SK-N-SH (cell line): ENCODE data around the gene NEMF. TPM values are rescaled to one million over a fixed set of nuclear protein-coding genes. Genes with fewer than 3 reads are reported as not detected.
A peak's percentile ranks its signal among the peaks of the same experiment; 100 is the strongest.

Source experiments
- CTCF ChIA-PET: fragments of 300-600, 350-600 bp; formaldehyde crosslinking; extraction: SDS; loops from one replicate; lab custom pipeline; 2021; lab: Yijun Ruan, JAX
- POLR2A ChIA-PET: fragments of 350-600 bp; sonication (Branson Sonifier 250); formaldehyde crosslinking; extraction: SDS; loops from one replicate; lab custom pipeline; 2020; ENCODE audit warnings: antibody characterized with exemption, inconsistent platforms; lab: Yijun Ruan, JAX
- DNase-seq: peaks from one replicate; pipeline ENCODE4 v3.0.0; 2012
- H2AFZ ChIP-seq: fragments of 200-600 bp; sonication (generic); 2 replicates; pipeline ENCODE4 v1.8.1; 2016; ENCODE audit warnings: antibody characterized with exemption, mild to moderate bottlenecking, low read depth
- H3F3A ChIP-seq: fragments of 200-600 bp; sonication (generic); replicated peaks from 2 replicates; pipeline ENCODE3; 2016; ENCODE audit warnings: antibody characterized with exemption, mild to moderate bottlenecking; ENCODE audit not compliant: insufficient read depth
- H3K27ac ChIP-seq, 2 experiments: fragments of 200-500 bp in 1 of 2; fragments of 200-600 bp in 1 of 2; sonication (Bioruptor generic) in 1 of 2; sonication (generic), shearing (Covaris generic) in 1 of 2; 2 replicates each; pipeline versions ENCODE4 v1.5.1 to v1.6.1; 2014 to 2016; ENCODE audit warnings: low read depth in 2 of 2, inconsistent platforms in 1 of 2, low read length in 1 of 2, mild to moderate bottlenecking in 1 of 2, mixed read lengths in 1 of 2
- H3K27me3 ChIP-seq: fragments of 200-600 bp; sonication (generic), shearing (Covaris generic); 2 replicates; pipeline ENCODE4 v1.6.1; 2016; ENCODE audit warnings: mixed run types; ENCODE audit not compliant: insufficient read depth
- H3K36me3 ChIP-seq, 2 experiments: fragments of 200-500 bp in 1 of 2; fragments of 200-600 bp in 1 of 2; sonication (Bioruptor generic) in 1 of 2; sonication (generic) in 1 of 2; replicated peaks in 1 of 2; 2 replicates each; pipeline versions ENCODE3 to v1.5.1; 2014 to 2016; ENCODE audit warnings: low read length in 1 of 2, mild to moderate bottlenecking in 1 of 2; ENCODE audit not compliant: insufficient read depth in 2 of 2, control insufficient read depth in 1 of 2
- H3K4me1 ChIP-seq, 2 experiments: fragments of 200-500 bp in 1 of 2; fragments of 200-600 bp in 1 of 2; sonication (Bioruptor generic) in 1 of 2; sonication (generic), shearing (Covaris generic) in 1 of 2; 2 replicates each; pipeline versions ENCODE4 v1.5.1 to v1.6.1; 2014 to 2016; ENCODE audit warnings: low read depth in 1 of 2, low read length in 1 of 2, mixed run types in 1 of 2; ENCODE audit not compliant: insufficient read depth in 2 of 2, control insufficient read depth in 1 of 2
- H3K4me2 ChIP-seq: fragments of 200-600 bp; sonication (generic), shearing (Covaris generic); 2 replicates; pipeline ENCODE4 v1.6.1; 2017; ENCODE audit warnings: mixed run types
- H3K4me3 ChIP-seq, 2 experiments: fragments of 200-500 bp in 1 of 2; fragments of 200-600 bp in 1 of 2; sonication (Bioruptor generic) in 1 of 2; sonication (generic), shearing (Covaris generic) in 1 of 2; 2 replicates each; pipeline versions ENCODE4 v1.5.1 to v1.8.1; 2014 to 2016; ENCODE audit warnings: low read depth in 2 of 2, inconsistent platforms in 1 of 2, low read length in 1 of 2, mild to moderate bottlenecking in 1 of 2, mixed read lengths in 1 of 2, moderate library complexity in 1 of 2
- H3K79me2 ChIP-seq: fragments of 200-600 bp; sonication (generic); 2 replicates; pipeline ENCODE4 v1.8.1; 2017; ENCODE audit warnings: mild to moderate bottlenecking; ENCODE audit not compliant: insufficient read depth
- H3K9ac ChIP-seq: fragments of 200-600 bp; sonication (generic); 2 replicates; pipeline ENCODE4 v1.6.1; 2017; ENCODE audit warnings: mixed run types
- H3K9me2 ChIP-seq: fragments of 200-600 bp; sonication (generic); 2 replicates; pipeline ENCODE4 v1.6.1; 2017; ENCODE audit warnings: mixed run types
- H3K9me3 ChIP-seq: fragments of 200-600 bp; sonication (generic); 2 replicates; pipeline ENCODE4 v1.6.1; 2017; ENCODE audit warnings: mixed run types, mild to moderate bottlenecking, moderate library complexity
- H4K20me1 ChIP-seq: fragments of 200-600 bp; sonication (generic); 2 replicates; pipeline ENCODE4 v1.6.1; 2017; ENCODE audit warnings: mild to moderate bottlenecking, mixed run types; ENCODE audit not compliant: insufficient read depth
- GABPA ChIP-seq: IDR thresholded peaks from 2 replicates; pipeline ENCODE4 v1.4.0; 2012; ENCODE audit warnings: low read depth, mild to moderate bottlenecking
- JUND ChIP-seq: IDR thresholded peaks from 2 replicates; pipeline ENCODE4 v1.4.0; 2012
- POLR2AphosphoS5 ChIP-seq: IDR thresholded peaks from 2 replicates; pipeline ENCODE4 v1.6.1; 2012; ENCODE audit warnings: low read depth, low read length
- RCOR1 ChIP-seq: fragments of 150-350 bp; IDR thresholded peaks from 2 replicates; pipeline ENCODE4 v1.6.1; 2017; ENCODE audit warnings: antibody characterized with exemption, low read length
- RXRA ChIP-seq: IDR thresholded peaks from 2 replicates; pipeline ENCODE4 v1.4.0; 2012; ENCODE audit warnings: low read depth, mild to moderate bottlenecking, borderline replicate concordance
- TAF1 ChIP-seq: IDR thresholded peaks from 2 replicates; pipeline ENCODE4 v1.6.1; 2012; ENCODE audit warnings: low read depth, mild to moderate bottlenecking, low read length, moderate library complexity, borderline replicate concordance
- YY1 ChIP-seq: IDR thresholded peaks from 2 replicates; pipeline ENCODE4 v1.4.0; 2012; ENCODE audit warnings: low read depth, mild to moderate bottlenecking
- WGBS: methylation state at CpG from one replicate; pipeline ENCODE4 v1.1.6; 2017; ENCODE audit warnings: low lambda C conversion rate; 5-methylcytosine and 5-hydroxymethylcytosine counted together
- polyA plus RNA-seq, 3 experiments: library from polyadenylated mRNA; depleted of rRNA; stranded (reverse); fragments of >200 nt; gene quantifications; 2 replicates each; pipeline ENCODE4 v1.2.3, GENCODE V29; 2012
- TF ChIP-seq, protein P1 (sequence below): fragments of 200-600 bp; sonication (generic); IDR thresholded peaks from 2 replicates; pipeline ENCODE4 v1.6.1; 2017; ENCODE audit warnings: antibody characterized with exemption, mild to moderate bottlenecking, moderate library complexity
- TF ChIP-seq, protein P2 (sequence below): IDR thresholded peaks from 2 replicates; pipeline ENCODE4 v1.4.0; 2012; ENCODE audit warnings: low read depth, borderline replicate concordance
- TF ChIP-seq, protein P3 (sequence below): IDR thresholded peaks from 2 replicates; pipeline ENCODE4 v1.6.1; 2012; ENCODE audit warnings: mild to moderate bottlenecking, low read depth, low read length, moderate library complexity

NEMF gene
- polyA plus RNA-seq, 1 of the 3 experiments (the other 2 are of a cell fraction): 14.0 TPM

DNA sequence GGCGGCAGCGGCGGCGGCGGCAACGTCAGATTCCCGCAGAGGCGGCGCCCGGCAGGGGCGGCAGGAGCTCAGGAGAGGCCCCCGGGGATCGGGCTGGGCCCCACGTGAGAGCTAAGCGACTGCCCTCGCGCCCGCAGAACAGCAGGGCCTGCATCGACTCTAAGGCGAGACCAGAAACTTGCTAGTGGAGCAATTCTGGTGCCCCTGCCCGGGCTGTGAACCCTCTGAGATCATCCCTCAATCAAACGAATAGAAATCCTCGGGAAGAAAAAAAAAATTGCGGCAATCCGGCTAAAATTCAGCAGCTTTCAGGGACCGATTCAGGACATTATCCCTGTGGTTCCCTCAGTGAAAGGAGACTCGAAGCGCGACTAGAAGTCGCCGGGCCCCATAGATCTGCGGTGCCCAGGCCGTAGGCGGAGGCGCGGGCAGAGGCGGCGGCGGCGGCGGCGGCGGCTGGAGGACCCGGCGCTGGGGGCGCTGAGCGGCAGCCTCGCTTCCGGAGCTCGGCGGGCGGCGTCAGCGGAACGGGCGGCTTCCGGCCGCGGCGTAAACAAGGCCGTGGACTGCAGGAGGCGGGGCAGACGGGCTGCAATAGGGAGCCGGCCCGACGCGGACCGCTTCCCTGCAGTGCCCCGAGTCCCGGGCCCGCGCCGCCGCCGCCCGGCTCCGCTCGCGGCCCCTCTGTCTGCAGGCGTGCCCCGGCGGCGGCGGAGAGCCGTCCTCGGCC, 84.9 kb downstream of the NEMF start, which contains the start of gene KLHDC2 (continued):
- TF ChIP-seq, protein P1, sequence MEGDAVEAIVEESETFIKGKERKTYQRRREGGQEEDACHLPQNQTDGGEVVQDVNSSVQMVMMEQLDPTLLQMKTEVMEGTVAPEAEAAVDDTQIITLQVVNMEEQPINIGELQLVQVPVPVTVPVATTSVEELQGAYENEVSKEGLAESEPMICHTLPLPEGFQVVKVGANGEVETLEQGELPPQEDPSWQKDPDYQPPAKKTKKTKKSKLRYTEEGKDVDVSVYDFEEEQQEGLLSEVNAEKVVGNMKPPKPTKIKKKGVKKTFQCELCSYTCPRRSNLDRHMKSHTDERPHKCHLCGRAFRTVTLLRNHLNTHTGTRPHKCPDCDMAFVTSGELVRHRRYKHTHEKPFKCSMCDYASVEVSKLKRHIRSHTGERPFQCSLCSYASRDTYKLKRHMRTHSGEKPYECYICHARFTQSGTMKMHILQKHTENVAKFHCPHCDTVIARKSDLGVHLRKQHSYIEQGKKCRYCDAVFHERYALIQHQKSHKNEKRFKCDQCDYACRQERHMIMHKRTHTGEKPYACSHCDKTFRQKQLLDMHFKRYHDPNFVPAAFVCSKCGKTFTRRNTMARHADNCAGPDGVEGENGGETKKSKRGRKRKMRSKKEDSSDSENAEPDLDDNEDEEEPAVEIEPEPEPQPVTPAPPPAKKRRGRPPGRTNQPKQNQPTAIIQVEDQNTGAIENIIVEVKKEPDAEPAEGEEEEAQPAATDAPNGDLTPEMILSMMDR: peak; percentile 58
- TF ChIP-seq RXRA (0 out of 2 replicates have a peak, but pooled peaks have one; percentile 17), YY1 (peak; percentile 43; the same call in 1 of the 2 replicates), POLR2AphosphoS5 (peak; percentile 68), RCOR1 (no peak)
- TF ChIP-seq, protein P2, sequence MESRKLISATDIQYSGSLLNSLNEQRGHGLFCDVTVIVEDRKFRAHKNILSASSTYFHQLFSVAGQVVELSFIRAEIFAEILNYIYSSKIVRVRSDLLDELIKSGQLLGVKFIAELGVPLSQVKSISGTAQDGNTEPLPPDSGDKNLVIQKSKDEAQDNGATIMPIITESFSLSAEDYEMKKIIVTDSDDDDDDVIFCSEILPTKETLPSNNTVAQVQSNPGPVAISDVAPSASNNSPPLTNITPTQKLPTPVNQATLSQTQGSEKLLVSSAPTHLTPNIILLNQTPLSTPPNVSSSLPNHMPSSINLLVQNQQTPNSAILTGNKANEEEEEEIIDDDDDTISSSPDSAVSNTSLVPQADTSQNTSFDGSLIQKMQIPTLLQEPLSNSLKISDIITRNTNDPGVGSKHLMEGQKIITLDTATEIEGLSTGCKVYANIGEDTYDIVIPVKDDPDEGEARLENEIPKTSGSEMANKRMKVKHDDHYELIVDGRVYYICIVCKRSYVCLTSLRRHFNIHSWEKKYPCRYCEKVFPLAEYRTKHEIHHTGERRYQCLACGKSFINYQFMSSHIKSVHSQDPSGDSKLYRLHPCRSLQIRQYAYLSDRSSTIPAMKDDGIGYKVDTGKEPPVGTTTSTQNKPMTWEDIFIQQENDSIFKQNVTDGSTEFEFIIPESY: no peak

DNA sequence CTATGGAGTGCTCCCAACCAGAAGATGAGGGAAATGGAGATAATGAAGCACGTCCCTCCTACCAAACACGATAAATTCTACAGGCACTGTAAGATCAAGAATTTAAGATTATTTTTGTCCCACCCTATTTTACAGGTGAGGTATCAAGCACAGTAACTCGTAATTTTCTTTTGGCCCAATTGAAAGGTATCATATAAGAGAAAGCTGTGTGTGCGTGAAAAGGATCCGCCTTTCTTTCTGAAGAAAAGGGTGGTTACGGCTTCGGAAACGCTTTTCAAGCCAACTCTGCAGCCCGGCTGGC, 85.4 kb downstream of the NEMF start:
- Histone ChIP-seq H3K27me3 (no peaks in the 10 kb centered on the region), H4K20me1 (no peaks in the 10 kb centered on the region; the same call in 1 of the 2 replicates), H2AFZ (peak overlapping the region; percentile 97), H3K4me1 (peaks cover 13 to 16% of the 10 kb centered on the region in 2 experiments; a peak in 3 of 4 replicates), H3K4me2 (peak overlapping the region; percentile 91), H3K36me3 (peaks cover 3 to 9% of the 10 kb centered on the region in 2 experiments), H3K9me2 (no peaks in the 10 kb centered on the region; the same call in 1 of the 2 replicates), H3K9ac (peak overlapping the region; percentile 100), H3K9me3 (no peaks in the 10 kb centered on the region), H3F3A (peaks cover 18% of the 10 kb centered on the region), H3K4me3 (peak overlapping the region; percentile 85 to 97), H3K79me2 (peaks cover 38% of the 10 kb centered on the region)
- 4% methylated on average over 9 of the region's 9 CpGs for WGBS
- ChIA-PET CTCF (interaction anchor here (0.7 to 2.6 kb wide), 14 partner anchors 9 to 305 kb away, joined by 3 to 17 read pairs (median 3); partner anchors contain the start of genes DNAAF2 and KLHDC1), POLR2A (interaction anchor here (0.6 to 2.1 kb wide), 9 partner anchors 9 to 168 kb away, joined by 4 to 27 read pairs (median 6); partner anchors contain the start of genes DNAAF2, KLHDC1, LRR1 and MGAT2)
- DNase-seq: no peak
- peak; percentile 55; the same call in 1 of the 2 replicates for TF ChIP-seq TAF1
- TF ChIP-seq, protein P3, sequence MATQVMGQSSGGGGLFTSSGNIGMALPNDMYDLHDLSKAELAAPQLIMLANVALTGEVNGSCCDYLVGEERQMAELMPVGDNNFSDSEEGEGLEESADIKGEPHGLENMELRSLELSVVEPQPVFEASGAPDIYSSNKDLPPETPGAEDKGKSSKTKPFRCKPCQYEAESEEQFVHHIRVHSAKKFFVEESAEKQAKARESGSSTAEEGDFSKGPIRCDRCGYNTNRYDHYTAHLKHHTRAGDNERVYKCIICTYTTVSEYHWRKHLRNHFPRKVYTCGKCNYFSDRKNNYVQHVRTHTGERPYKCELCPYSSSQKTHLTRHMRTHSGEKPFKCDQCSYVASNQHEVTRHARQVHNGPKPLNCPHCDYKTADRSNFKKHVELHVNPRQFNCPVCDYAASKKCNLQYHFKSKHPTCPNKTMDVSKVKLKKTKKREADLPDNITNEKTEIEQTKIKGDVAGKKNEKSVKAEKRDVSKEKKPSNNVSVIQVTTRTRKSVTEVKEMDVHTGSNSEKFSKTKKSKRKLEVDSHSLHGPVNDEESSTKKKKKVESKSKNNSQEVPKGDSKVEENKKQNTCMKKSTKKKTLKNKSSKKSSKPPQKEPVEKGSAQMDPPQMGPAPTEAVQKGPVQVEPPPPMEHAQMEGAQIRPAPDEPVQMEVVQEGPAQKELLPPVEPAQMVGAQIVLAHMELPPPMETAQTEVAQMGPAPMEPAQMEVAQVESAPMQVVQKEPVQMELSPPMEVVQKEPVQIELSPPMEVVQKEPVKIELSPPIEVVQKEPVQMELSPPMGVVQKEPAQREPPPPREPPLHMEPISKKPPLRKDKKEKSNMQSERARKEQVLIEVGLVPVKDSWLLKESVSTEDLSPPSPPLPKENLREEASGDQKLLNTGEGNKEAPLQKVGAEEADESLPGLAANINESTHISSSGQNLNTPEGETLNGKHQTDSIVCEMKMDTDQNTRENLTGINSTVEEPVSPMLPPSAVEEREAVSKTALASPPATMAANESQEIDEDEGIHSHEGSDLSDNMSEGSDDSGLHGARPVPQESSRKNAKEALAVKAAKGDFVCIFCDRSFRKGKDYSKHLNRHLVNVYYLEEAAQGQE: no peak
- TF ChIP-seq JUND: no peak
- no peak for TF ChIP-seq GABPA
- TF ChIP-seq, all 33 proteins: peak for 1
- H3K27ac ChIP-seq: peak overlapping the region; percentile 96
